Keratinocyte (primary cell): Measurements from ENCODE around the gene TMEM38B. TPM values are rescaled to one million over a fixed set of nuclear protein-coding genes. Genes with fewer than 3 reads are reported as not detected.
"Not testable (repeated sequence)": the region's sequence is repeated elsewhere in the genome, so short reads cannot be mapped to it uniquely, and the experiment has no call there.

Source experiments
- DNase-seq: peaks from one replicate; pipeline ENCODE4 v3.0.0-alpha.2; 2011; ENCODE audit warnings: low read depth, missing footprints, low spot score
- FAIRE-seq: peaks from 2 replicates; lab custom pipeline; 2011; peaks lifted over from hg19 to GRCh38; lab: Jason Lieb, UNC
- H2AFZ ChIP-seq: 2 replicates; pipeline ENCODE4 v1.6.0; 2012; ENCODE audit warnings: low read length, control low read depth, inconsistent platforms; ENCODE audit not compliant: control insufficient read depth
- H3K27ac ChIP-seq: 2 replicates; pipeline ENCODE4 v1.5.1; 2011; ENCODE audit warnings: low read length; ENCODE audit not compliant: control insufficient read depth, insufficient read depth
- H3K27me3 ChIP-seq: 3 replicates; pipeline ENCODE4 v1.6.0; 2011; ENCODE audit warnings: low read length; ENCODE audit not compliant: control insufficient read depth, insufficient read depth; ENCODE audit errors: extremely low read depth
- H3K36me3 ChIP-seq, 2 experiments: 2 replicates in 1 of 2; 3 replicates in 1 of 2; pipeline ENCODE4 v1.5.1; 2011; ENCODE audit warnings: low read length in 2 of 2, mild to moderate bottlenecking in 1 of 2; ENCODE audit not compliant: control insufficient read depth in 2 of 2, insufficient read depth in 2 of 2; ENCODE audit errors: extremely low read depth in 1 of 2
- H3K4me1 ChIP-seq: 3 replicates; pipeline ENCODE4 v1.5.1; 2011; ENCODE audit warnings: low read length; ENCODE audit not compliant: control insufficient read depth, insufficient read depth; ENCODE audit errors: extremely low read depth
- H3K4me2 ChIP-seq: 3 replicates; pipeline ENCODE4 v1.6.0; 2011; ENCODE audit warnings: low read depth, low read length; ENCODE audit not compliant: control insufficient read depth, insufficient read depth; ENCODE audit errors: extremely low read depth
- H3K4me3 ChIP-seq, 3 experiments: fragments of 200-600 bp in 1 of 3; sonication (generic) in 1 of 3; 2 replicates in 2 of 3; 3 replicates in 1 of 3; pipeline ENCODE4 v1.5.1; 2011 to 2016; ENCODE audit warnings: low read length in 3 of 3, mild to moderate bottlenecking in 3 of 3, control low read depth in 2 of 3, inconsistent platforms in 1 of 3, low read depth in 1 of 3, mixed read lengths in 1 of 3, mixed run types in 1 of 3, moderate library complexity in 1 of 3; ENCODE audit not compliant: control insufficient read depth in 2 of 3, insufficient read depth in 2 of 3; ENCODE audit errors: extremely low read depth in 1 of 3
- H3K79me2 ChIP-seq: 2 replicates; pipeline ENCODE4 v1.6.0; 2012; ENCODE audit warnings: low read length; ENCODE audit not compliant: control insufficient read depth, insufficient read depth
- H3K9ac ChIP-seq: 3 replicates; pipeline ENCODE4 v1.6.0; 2011; ENCODE audit warnings: low read length; ENCODE audit not compliant: control insufficient read depth, insufficient read depth; ENCODE audit errors: extremely low read depth
- H3K9me1 ChIP-seq: 3 replicates; pipeline ENCODE4 v1.6.0; 2011; ENCODE audit warnings: low read length; ENCODE audit not compliant: control insufficient read depth, insufficient read depth; ENCODE audit errors: extremely low read depth
- H3K9me3 ChIP-seq: 2 replicates; pipeline ENCODE4 v1.5.1; 2012; ENCODE audit warnings: low read depth, low read length; ENCODE audit not compliant: control insufficient read depth
- H4K20me1 ChIP-seq: 3 replicates; pipeline ENCODE4 v1.6.0; 2011; ENCODE audit warnings: low read length; ENCODE audit not compliant: control insufficient read depth, insufficient read depth; ENCODE audit errors: extremely low read depth
- CTCF ChIP-seq, 3 experiments: IDR thresholded peaks in 1 of 3; conservative IDR thresholded peaks in 1 of 3; optimal IDR thresholded peaks in 1 of 3; 2 replicates in 2 of 3; 3 replicates in 1 of 3; pipeline versions ENCODE3 to v1.5.1; 2011; ENCODE audit warnings: low read length in 3 of 3, mild to moderate bottlenecking in 3 of 3, moderate library complexity in 2 of 3, control low read depth in 1 of 3, inconsistent platforms in 1 of 3; ENCODE audit not compliant: insufficient read depth in 2 of 3; ENCODE audit errors: extremely low read depth in 1 of 3
- EZH2 ChIP-seq: IDR thresholded peaks from one replicate; pipeline ENCODE4 v1.6.1; 2012; ENCODE audit warnings: inconsistent platforms, mild to moderate bottlenecking, low read length, moderate library complexity
- dilution Hi-C: fragments of 300-500 bp; cut with MboI; formaldehyde crosslinking; loops from one replicate; pipeline ENCODE4 v1.7.0; 2020; ENCODE audit warnings: low sequenced_read_pairs; ENCODE audit not compliant: extremely low pct_ligation_motif_present
- polyA plus RNA-seq, 5 experiments: library from polyadenylated mRNA; depleted of rRNA in 3 of 5; stranded (reverse) in 3 of 5; stranded (forward) in 1 of 5; unstranded in 1 of 5; fragments of >200 nt; gene quantifications; 1 replicate in 1 of 5; 2 replicates in 3 of 5; 3 replicates in 1 of 5; pipeline versions ENCODE4 v1.2.1 to v1.2.3, GENCODE V29; 2011 to 2012; ENCODE audit warnings: missing spikeins in 2 of 5, low read depth in 1 of 5, low replicate concordance in 1 of 5

Gene TMEM38B
- polyA plus RNA-seq, 1 donor (not counting 4 experiments of a cell fraction or from before 2014, with no cell fraction given): 9.8 TPM

GRCh38 chr9:105702207-105702606 lies 7.9 kb downstream of the TMEM38B start:
- Histone ChIP-seq H3K9me1 (no peaks in the 10 kb centered on the region), H3K27me3 (no peaks in the 10 kb centered on the region), H3K4me1 (no peaks in the 10 kb centered on the region), H3K9ac (no peak overlapping the region), H3K79me2 (no peaks in the 10 kb centered on the region), H3K36me3 (no peaks in the 10 kb centered on the region), H3K9me3 (no peaks in the 10 kb centered on the region), H3K27ac (no peak overlapping the region), H2AFZ (no peak overlapping the region), H3K4me3 (no peak overlapping the region), H4K20me1 (no peaks in the 10 kb centered on the region), H3K4me2 (no peak overlapping the region)
- DNase-seq (no peak), FAIRE-seq (no peak)
- no peak for TF ChIP-seq EZH2
- no peak for TF ChIP-seq CTCF (optimal IDR thresholded peaks at IDR 0.05 in 1 of 3, IDR thresholded peaks at IDR 0.05 in 1 of 3, conservative IDR thresholded peaks at IDR 0.05 in 1 of 3; ENCODE audit: extremely low read depth in 1 of 3, insufficient read depth in 2 of 3, low read length in 3 of 3)
- dilution Hi-C loops: no loop called here

GRCh38 chr9:105703638-105704037 lies 9.3 kb downstream of the TMEM38B start:
- H3K4me3 ChIP-seq, H3K36me3 ChIP-seq, H3K4me2 ChIP-seq, H4K20me1 ChIP-seq, H3K79me2 ChIP-seq, H3K9me1 ChIP-seq, H2AFZ ChIP-seq, dilution Hi-C loops, H3K27me3 ChIP-seq, DNase-seq, H3K9me3 ChIP-seq, H3K27ac ChIP-seq, FAIRE-seq, H3K9ac ChIP-seq, H3K4me1 ChIP-seq: not testable (repeated sequence)

- no peak overlapping the region for H3K4me2 ChIP-seq
- H4K20me1 ChIP-seq: no peaks in the 10 kb centered on the region
- H3K4me1 ChIP-seq: no peaks in the 10 kb centered on the region
- no peaks in the 10 kb centered on the region for H3K27me3 ChIP-seq
- DNase-seq (no peak), FAIRE-seq (no peak)
- no peak overlapping the region for H3K9ac ChIP-seq
- no peaks in the 10 kb centered on the region for H3K9me3 ChIP-seq
- H3K79me2 ChIP-seq: no peaks in the 10 kb centered on the region
- no peaks in the 10 kb centered on the region for H3K36me3 ChIP-seq
- dilution Hi-C loops: no loop called here
- H3K9me1 ChIP-seq: no peaks in the 10 kb centered on the region
- no peak overlapping the region for H3K27ac ChIP-seq
- no peak overlapping the region for H2AFZ ChIP-seq
- H3K4me3 ChIP-seq: no peak overlapping the region
- TF ChIP-seq EZH2 (no peak), CTCF (optimal IDR thresholded peaks at IDR 0.05 in 1 of 3, IDR thresholded peaks at IDR 0.05 in 1 of 3, conservative IDR thresholded peaks at IDR 0.05 in 1 of 3; ENCODE audit: extremely low read depth in 1 of 3, insufficient read depth in 2 of 3, low read length in 3 of 3) (no peak)
These were observed 11.8 kb downstream of the TMEM38B start for GRCh38 chr9:105706156-105706555.
